ENCODE data around the gene DNAAF8.

- TF ChIP-seq, protein P1, sequence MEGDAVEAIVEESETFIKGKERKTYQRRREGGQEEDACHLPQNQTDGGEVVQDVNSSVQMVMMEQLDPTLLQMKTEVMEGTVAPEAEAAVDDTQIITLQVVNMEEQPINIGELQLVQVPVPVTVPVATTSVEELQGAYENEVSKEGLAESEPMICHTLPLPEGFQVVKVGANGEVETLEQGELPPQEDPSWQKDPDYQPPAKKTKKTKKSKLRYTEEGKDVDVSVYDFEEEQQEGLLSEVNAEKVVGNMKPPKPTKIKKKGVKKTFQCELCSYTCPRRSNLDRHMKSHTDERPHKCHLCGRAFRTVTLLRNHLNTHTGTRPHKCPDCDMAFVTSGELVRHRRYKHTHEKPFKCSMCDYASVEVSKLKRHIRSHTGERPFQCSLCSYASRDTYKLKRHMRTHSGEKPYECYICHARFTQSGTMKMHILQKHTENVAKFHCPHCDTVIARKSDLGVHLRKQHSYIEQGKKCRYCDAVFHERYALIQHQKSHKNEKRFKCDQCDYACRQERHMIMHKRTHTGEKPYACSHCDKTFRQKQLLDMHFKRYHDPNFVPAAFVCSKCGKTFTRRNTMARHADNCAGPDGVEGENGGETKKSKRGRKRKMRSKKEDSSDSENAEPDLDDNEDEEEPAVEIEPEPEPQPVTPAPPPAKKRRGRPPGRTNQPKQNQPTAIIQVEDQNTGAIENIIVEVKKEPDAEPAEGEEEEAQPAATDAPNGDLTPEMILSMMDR (IDR thresholded peaks at IDR 0.05; ENCODE audit: low read depth, low read length, poor library complexity, severe bottlenecking) = no peak
- no peak for TF ChIP-seq EZH2phosphoT487 (IDR thresholded peaks at IDR 0.05; ENCODE audit: borderline replicate concordance, low read length)
Observed at GRCh38 chr16:4755687-4756086, 21.4 kb downstream of the DNAAF8 start.

Data from DOHH2 (cell line).